IMR-90 (cell line): ENCODE results near the gene FAM78B. TPM values are rescaled to one million over a fixed set of nuclear protein-coding genes. Genes with fewer than 3 reads are reported as not detected.

Experiments used
- ATAC-seq: fragments of 200-7000 bp; cut with Tn5 transposase; 2 replicates; pipeline ENCODE4 v1.9.1; 2020; ENCODE audit warnings: low read depth, mild to moderate bottlenecking, moderate library complexity
- BruUV-seq: library from RNA; stranded (reverse); fragments of 400-500 nt; replicated peaks from 2 replicates; lab custom pipeline; 2021; lab: Mats Ljungman, UMichigan
- CTCF ChIA-PET: fragments of 300-600 bp; formaldehyde crosslinking; extraction: SDS; loops from one replicate; lab custom pipeline; 2021; ENCODE audit warnings: antibody characterized with exemption; lab: Yijun Ruan, JAX
- POLR2A ChIA-PET: fragments of 300-600 bp; sonication (Branson Sonifier 250); formaldehyde crosslinking; loops from one replicate; lab custom pipeline; 2022; ENCODE audit warnings: antibody characterized with exemption; ENCODE audit not compliant: unreplicated experiment; lab: Charles Lee
- DNase-seq: peaks from one replicate; pipeline ENCODE4 v3.0.0; 2013
- H2AFZ ChIP-seq: replicated peaks from 2 replicates; pipeline ENCODE3; 2013; ENCODE audit warnings: low read length, mild to moderate bottlenecking; ENCODE audit not compliant: poor library complexity
- H2AK5ac ChIP-seq: 2 replicates; pipeline ENCODE4 v1.6.1; 2013; ENCODE audit warnings: low read depth, low read length, inconsistent platforms
- H2AK9ac ChIP-seq: replicated peaks from 2 replicates; pipeline ENCODE3; 2013; ENCODE audit warnings: mild to moderate bottlenecking, low read depth, low read length, moderate library complexity; ENCODE audit not compliant: poor library complexity
- H2BK120ac ChIP-seq: 2 replicates; pipeline ENCODE4 v1.6.1; 2013; ENCODE audit warnings: low read depth, low read length, inconsistent platforms
- H2BK15ac ChIP-seq: 3 replicates; pipeline ENCODE4 v1.6.1; 2013; ENCODE audit warnings: low read depth, low read length, inconsistent platforms
- H2BK20ac ChIP-seq: 2 replicates; pipeline ENCODE4 v1.6.1; 2013; ENCODE audit warnings: low read depth, mild to moderate bottlenecking, inconsistent platforms, low read length, moderate library complexity
- H2BK5ac ChIP-seq: 2 replicates; pipeline ENCODE4 v1.6.1; 2013; ENCODE audit warnings: mild to moderate bottlenecking, low read depth, low read length, inconsistent platforms; ENCODE audit not compliant: poor library complexity, severe bottlenecking
- H3K14ac ChIP-seq: replicated peaks from 2 replicates; pipeline ENCODE4 v1.6.1; 2013; ENCODE audit warnings: low read depth, low read length, inconsistent platforms
- H3K18ac ChIP-seq: 2 replicates; pipeline ENCODE4 v1.6.1; 2013; ENCODE audit warnings: low read depth, low read length, control low read depth
- H3K23ac ChIP-seq: 2 replicates; pipeline ENCODE4 v1.6.1; 2013; ENCODE audit warnings: low read depth, low read length, inconsistent platforms
- H3K27ac ChIP-seq: 2 replicates; pipeline ENCODE4 v1.5.1; 2013; ENCODE audit warnings: mild to moderate bottlenecking, control low read depth, low read length; ENCODE audit not compliant: insufficient read depth
- H3K27me3 ChIP-seq: 2 replicates; pipeline ENCODE4 v1.6.1; 2013; ENCODE audit warnings: low read length; ENCODE audit not compliant: control insufficient read depth, insufficient read depth
- H3K36me3 ChIP-seq: 2 replicates; pipeline ENCODE4 v1.6.1; 2013; ENCODE audit warnings: low read length, mixed read lengths; ENCODE audit not compliant: control insufficient read depth, insufficient read depth
- H3K4ac ChIP-seq: 2 replicates; pipeline ENCODE4 v1.6.1; 2013; ENCODE audit warnings: low read depth, low read length, inconsistent platforms
- H3K4me1 ChIP-seq: 2 replicates; pipeline ENCODE4 v1.6.1; 2013; ENCODE audit warnings: low read length, mixed read lengths; ENCODE audit not compliant: control insufficient read depth, insufficient read depth
- H3K4me2 ChIP-seq: 2 replicates; pipeline ENCODE4 v1.6.1; 2013; ENCODE audit warnings: low read depth, mild to moderate bottlenecking, control low read depth, low read length, moderate library complexity
- H3K4me3 ChIP-seq: 2 replicates; pipeline ENCODE4 v1.5.1; 2013; ENCODE audit warnings: low read depth, mild to moderate bottlenecking, control low read depth, low read length, moderate library complexity; ENCODE audit not compliant: insufficient read depth
- H3K56ac ChIP-seq: 2 replicates; pipeline ENCODE4 v1.6.1; 2013; ENCODE audit warnings: low read length, inconsistent platforms; ENCODE audit not compliant: insufficient read depth; ENCODE audit errors: extremely low read depth
- H3K79me1 ChIP-seq, 2 experiments: 2 replicates each; pipeline ENCODE4 v1.6.1; 2013; ENCODE audit warnings: low read length in 2 of 2, inconsistent platforms in 1 of 2, low read depth in 1 of 2
- H3K9ac ChIP-seq: 2 replicates; pipeline ENCODE4 v1.6.1; 2013; ENCODE audit warnings: low read depth, low read length, control low read depth
- H3K9me1 ChIP-seq: 2 replicates; pipeline ENCODE4 v1.6.1; 2013; ENCODE audit warnings: low read length, inconsistent platforms; ENCODE audit not compliant: insufficient read depth
- H3K9me3 ChIP-seq: 2 replicates; pipeline ENCODE4 v1.6.1; 2013; ENCODE audit warnings: low read length; ENCODE audit not compliant: control insufficient read depth, insufficient read depth
- H4K20me1 ChIP-seq: 2 replicates; pipeline ENCODE4 v1.6.1; 2013; ENCODE audit warnings: low read length, inconsistent platforms; ENCODE audit not compliant: insufficient read depth
- H4K5ac ChIP-seq: 2 replicates; pipeline ENCODE4 v1.6.1; 2013; ENCODE audit warnings: mild to moderate bottlenecking, low read depth, low read length, control low read depth
- H4K8ac ChIP-seq, 2 experiments: 2 replicates each; pipeline ENCODE4 v1.6.1; 2013; ENCODE audit warnings: low read depth in 2 of 2, low read length in 2 of 2, control low read depth in 1 of 2, inconsistent platforms in 1 of 2
- H4K91ac ChIP-seq: 2 replicates; pipeline ENCODE4 v1.6.1; 2013; ENCODE audit warnings: low read depth, low read length, inconsistent platforms; ENCODE audit not compliant: insufficient read depth
- BHLHE40 ChIP-seq: fragments of 150-350 bp; IDR thresholded peaks from 2 replicates; pipeline ENCODE4 v1.6.1; 2016; ENCODE audit warnings: mild to moderate bottlenecking, low read depth, low read length
- CEBPB ChIP-seq: IDR thresholded peaks from 2 replicates; pipeline ENCODE4 v1.6.1; 2012; ENCODE audit warnings: low read depth, low read length, improper control_type of control experiment
- CHD1 ChIP-seq: IDR thresholded peaks from 2 replicates; pipeline ENCODE4 v1.6.1; 2012; ENCODE audit warnings: low read depth, low read length, improper control_type of control experiment
- MAZ ChIP-seq: IDR thresholded peaks from 2 replicates; pipeline ENCODE4 v1.6.1; 2012; ENCODE audit warnings: low read depth, mild to moderate bottlenecking, low read length, improper control_type of control experiment, moderate library complexity, borderline replicate concordance
- MXI1 ChIP-seq: IDR thresholded peaks from 2 replicates; pipeline ENCODE4 v1.6.1; 2012; ENCODE audit warnings: low read depth, mild to moderate bottlenecking, low read length, moderate library complexity, borderline replicate concordance
- NFE2L2 ChIP-seq: fragments of 150-350 bp; IDR thresholded peaks from 2 replicates; pipeline ENCODE4 v1.6.1; 2016; ENCODE audit warnings: low read depth, mild to moderate bottlenecking, low read length
- POLR2A ChIP-seq: IDR thresholded peaks from 2 replicates; pipeline ENCODE4 v1.6.1; 2012; ENCODE audit warnings: mild to moderate bottlenecking, low read depth, low read length
- RAD21 ChIP-seq: IDR thresholded peaks from 2 replicates; pipeline ENCODE4 v1.6.1; 2012; ENCODE audit warnings: low read length, improper control_type of control experiment
- RCOR1 ChIP-seq: IDR thresholded peaks from 2 replicates; pipeline ENCODE4 v1.6.1; 2012; ENCODE audit warnings: mild to moderate bottlenecking, low read length, improper control_type of control experiment; ENCODE audit not compliant: insufficient replicate concordance
- RFX5 ChIP-seq: IDR thresholded peaks from 2 replicates; pipeline ENCODE4 v1.8.0; 2012; ENCODE audit warnings: low read depth, mild to moderate bottlenecking, low read length, moderate library complexity
- SMC3 ChIP-seq: fragments of 150-350 bp; IDR thresholded peaks from 2 replicates; pipeline ENCODE4 v1.6.1; 2016; ENCODE audit warnings: low read depth, mild to moderate bottlenecking, antibody characterized with exemption, low read length, moderate library complexity
- WGBS, 2 experiments: methylation state at CpG; one replicate each; pipeline versions ENCODE4 v1.1.5 to v1.1.7; 2013; ENCODE audit warnings: missing lambda C conversion rate in 2 of 2; ENCODE audit not compliant: insufficient read length in 1 of 2; ENCODE audit errors: extremely low coverage in 2 of 2; 5-methylcytosine and 5-hydroxymethylcytosine counted together
- dilution Hi-C: fragments of 300-500 bp; cut with HindIII; formaldehyde crosslinking; loops from one replicate; pipeline ENCODE4 v1.14.3; 2018; ENCODE audit warnings: low sequenced_read_pairs; ENCODE audit not compliant: unreplicated experiment
- in situ Hi-C: fragments of 300-500 bp; cut with MboI; formaldehyde crosslinking; loops from 3 replicates; pipeline ENCODE4 v1.14.3; 2019; ENCODE audit warnings: low sequenced_read_pairs, inconsistent platforms, mixed read lengths
- intact Hi-C: fragments of 100-400 bp; cut with micrococcal nuclease; formaldehyde crosslinking; loops from 2 replicates; pipeline ENCODE4 v1.10.0; 2022
- polyA plus RNA-seq, 3 experiments: library from polyadenylated mRNA; depleted of rRNA; stranded (reverse); fragments of >200 nt; gene quantifications; 2 replicates each; pipeline ENCODE4 v1.2.3, GENCODE V29; 2012; ENCODE audit warnings: low replicate concordance in 1 of 3
- total RNA-seq: library from RNA; depleted of rRNA; stranded (reverse); fragments of >200 nt; gene quantifications from 2 replicates; pipeline ENCODE4 v1.2.3, GENCODE V29; 2012
- TF ChIP-seq, protein P1 (sequence below): conservative IDR thresholded peaks from 2 replicates; pipeline ENCODE4 v1.5.1; 2012; ENCODE audit warnings: mild to moderate bottlenecking, low read depth, low read length, improper control_type of control experiment
- TF ChIP-seq, protein P2 (sequence below): fragments of 150-350 bp; IDR thresholded peaks from 2 replicates; pipeline ENCODE4 v1.6.1; 2017; ENCODE audit warnings: mild to moderate bottlenecking, antibody characterized with exemption, low read length, low read depth
- TF ChIP-seq, protein P3 (sequence below): fragments of 150-350 bp; IDR thresholded peaks from 2 replicates; pipeline ENCODE4 v1.6.1; 2016; ENCODE audit warnings: low read depth, mild to moderate bottlenecking, low read length, moderate library complexity, borderline replicate concordance

The FAM78B gene
- total and polyA plus RNA-seq, 2 of the 4 experiments (the other 2 are of a cell fraction) = under 0.01 to 0.12 TPM

DNA sequence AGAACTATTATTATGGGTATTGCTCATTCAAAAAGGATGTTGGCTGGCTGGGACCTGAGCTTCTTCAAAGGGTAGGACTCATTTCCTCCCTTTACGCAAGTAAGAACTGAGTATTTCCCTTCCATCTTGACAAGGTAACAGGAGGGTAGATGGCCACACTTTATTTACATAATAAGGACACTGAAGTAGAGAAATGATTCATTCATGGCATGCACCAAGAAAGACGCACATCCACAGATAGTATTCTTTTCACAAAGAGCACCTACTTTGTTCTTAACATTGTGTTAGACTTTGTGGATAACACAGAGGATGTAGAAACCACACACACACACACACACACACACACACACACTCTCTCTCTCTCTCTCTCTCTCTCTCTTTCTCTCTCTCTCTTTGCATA is 82.9 kb downstream of the FAM78B start:
- no peaks in the 10 kb centered on the region for H3K9me1 ChIP-seq
- H2AK5ac ChIP-seq = no peak overlapping the region
- no peak overlapping the region for H3K27ac ChIP-seq
- no peak overlapping the region for H2AK9ac ChIP-seq
- WGBS, 2 experiments = no CpG with 5 or more reads among the region's 2 CpGs
- H3K14ac ChIP-seq = no peak overlapping the region
- H4K91ac ChIP-seq = no peak overlapping the region
- no peaks in the 10 kb centered on the region for H3K79me1 ChIP-seq
- TF ChIP-seq, protein P1, sequence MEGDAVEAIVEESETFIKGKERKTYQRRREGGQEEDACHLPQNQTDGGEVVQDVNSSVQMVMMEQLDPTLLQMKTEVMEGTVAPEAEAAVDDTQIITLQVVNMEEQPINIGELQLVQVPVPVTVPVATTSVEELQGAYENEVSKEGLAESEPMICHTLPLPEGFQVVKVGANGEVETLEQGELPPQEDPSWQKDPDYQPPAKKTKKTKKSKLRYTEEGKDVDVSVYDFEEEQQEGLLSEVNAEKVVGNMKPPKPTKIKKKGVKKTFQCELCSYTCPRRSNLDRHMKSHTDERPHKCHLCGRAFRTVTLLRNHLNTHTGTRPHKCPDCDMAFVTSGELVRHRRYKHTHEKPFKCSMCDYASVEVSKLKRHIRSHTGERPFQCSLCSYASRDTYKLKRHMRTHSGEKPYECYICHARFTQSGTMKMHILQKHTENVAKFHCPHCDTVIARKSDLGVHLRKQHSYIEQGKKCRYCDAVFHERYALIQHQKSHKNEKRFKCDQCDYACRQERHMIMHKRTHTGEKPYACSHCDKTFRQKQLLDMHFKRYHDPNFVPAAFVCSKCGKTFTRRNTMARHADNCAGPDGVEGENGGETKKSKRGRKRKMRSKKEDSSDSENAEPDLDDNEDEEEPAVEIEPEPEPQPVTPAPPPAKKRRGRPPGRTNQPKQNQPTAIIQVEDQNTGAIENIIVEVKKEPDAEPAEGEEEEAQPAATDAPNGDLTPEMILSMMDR = no peak
- TF ChIP-seq BHLHE40 (no peak), NFE2L2 (no peak), MAZ (no peak), RAD21 (no peak), MXI1 (no peak), SMC3 (no peak), RFX5 (no peak), POLR2A (no peak), CHD1 (no peak), RCOR1 (no peak), CEBPB (no peak)
- TF ChIP-seq, protein P2, sequence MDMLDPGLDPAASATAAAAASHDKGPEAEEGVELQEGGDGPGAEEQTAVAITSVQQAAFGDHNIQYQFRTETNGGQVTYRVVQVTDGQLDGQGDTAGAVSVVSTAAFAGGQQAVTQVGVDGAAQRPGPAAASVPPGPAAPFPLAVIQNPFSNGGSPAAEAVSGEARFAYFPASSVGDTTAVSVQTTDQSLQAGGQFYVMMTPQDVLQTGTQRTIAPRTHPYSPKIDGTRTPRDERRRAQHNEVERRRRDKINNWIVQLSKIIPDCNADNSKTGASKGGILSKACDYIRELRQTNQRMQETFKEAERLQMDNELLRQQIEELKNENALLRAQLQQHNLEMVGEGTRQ = no peak
- TF ChIP-seq, protein P3, sequence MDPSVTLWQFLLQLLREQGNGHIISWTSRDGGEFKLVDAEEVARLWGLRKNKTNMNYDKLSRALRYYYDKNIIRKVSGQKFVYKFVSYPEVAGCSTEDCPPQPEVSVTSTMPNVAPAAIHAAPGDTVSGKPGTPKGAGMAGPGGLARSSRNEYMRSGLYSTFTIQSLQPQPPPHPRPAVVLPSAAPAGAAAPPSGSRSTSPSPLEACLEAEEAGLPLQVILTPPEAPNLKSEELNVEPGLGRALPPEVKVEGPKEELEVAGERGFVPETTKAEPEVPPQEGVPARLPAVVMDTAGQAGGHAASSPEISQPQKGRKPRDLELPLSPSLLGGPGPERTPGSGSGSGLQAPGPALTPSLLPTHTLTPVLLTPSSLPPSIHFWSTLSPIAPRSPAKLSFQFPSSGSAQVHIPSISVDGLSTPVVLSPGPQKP = no peak
- no peak overlapping the region for H3K4me2 ChIP-seq
- H3K27me3 ChIP-seq = no peaks in the 10 kb centered on the region
- ChIA-PET POLR2A (no interaction called here), CTCF (no interaction called here)
- no peak overlapping the region for H3K4ac ChIP-seq
- dilution Hi-C loops = no loop called here
- no peak overlapping the region for H3K4me3 ChIP-seq
- no peak overlapping the region for H2BK5ac ChIP-seq
- H4K8ac ChIP-seq = no peak overlapping the region
- H2BK20ac ChIP-seq = no peak overlapping the region
- DNase-seq = no peak
- no peaks in the 10 kb centered on the region for H4K20me1 ChIP-seq
- no peak overlapping the region for H2BK120ac ChIP-seq
- no peak overlapping the region for H2BK15ac ChIP-seq
- H3K56ac ChIP-seq = no peak overlapping the region
- no peak overlapping the region for H3K9ac ChIP-seq
- no peak overlapping the region for H2AFZ ChIP-seq
- H3K4me1 ChIP-seq = no peaks in the 10 kb centered on the region
- in situ Hi-C loops = no loop called here
- no peak overlapping the region for H3K23ac ChIP-seq
- ATAC-seq = no peak
- no peaks in the 10 kb centered on the region for H3K36me3 ChIP-seq
- intact Hi-C loops = no loop called here
- H3K9me3 ChIP-seq = peaks cover 29% of the 10 kb centered on the region; the same call in 1 of the 2 replicates
- H3K18ac ChIP-seq = no peak overlapping the region
- no TSS peak for BruUV-seq
- H4K5ac ChIP-seq = no peak overlapping the region
